Thyroid gland (tissue), 4 donors: ENCODE measurements around the gene GPR155. TPM values are rescaled to one million over a fixed set of nuclear protein-coding genes. Genes with fewer than 3 reads are reported as not detected.
"Not testable (repeated sequence)": the region's sequence is repeated elsewhere in the genome, so short reads cannot be mapped to it uniquely, and the experiment has no call there.

Experiments used
- DNase-seq, 2 donors: peaks; one replicate each; pipeline ENCODE4 v3.0.0-alpha.2; 2019
- H3K27ac ChIP-seq, 3 donors: fragments of 200-600 bp; sonication (generic); 1 replicate in 2 of 3; 2 replicates in 1 of 3; pipeline ENCODE4 v1.5.1; 2016 to 2019; ENCODE audit warnings: mild to moderate bottlenecking in 1 of 3, moderate library complexity in 1 of 3
- H3K27me3 ChIP-seq: fragments of 200-600 bp; sonication (generic); one replicate; pipeline ENCODE4 v1.5.1; 2019
- H3K36me3 ChIP-seq, 2 donors: fragments of 200-600 bp; sonication (generic); one replicate each; pipeline ENCODE4 v1.5.1; 2016 to 2019
- H3K4me1 ChIP-seq, 2 donors: fragments of 200-600 bp; sonication (generic); one replicate each; pipeline ENCODE4 v1.5.1; 2017 to 2019
- H3K4me3 ChIP-seq, 3 donors: fragments of 200-600 bp; sonication (generic); replicated peaks in 1 of 3; 1 replicate in 2 of 3; 2 replicates in 1 of 3; pipeline ENCODE4 v1.5.1; 2016; ENCODE audit warnings: mild to moderate bottlenecking in 1 of 3
- H3K9me3 ChIP-seq: fragments of 200-600 bp; sonication (generic); one replicate; pipeline ENCODE4 v1.5.1; 2017
- CTCF ChIP-seq, 6 experiments: fragments of 200-600 bp in 3 of 6; fragments of 450-650 bp in 3 of 6; sonication (generic) in 3 of 6; IDR thresholded peaks; one replicate each; pipeline ENCODE4 v1.5.1; 2016 to 2019; ENCODE audit warnings: antibody characterized with exemption in 6 of 6, mild to moderate bottlenecking in 2 of 6, inconsistent platforms in 1 of 6, moderate library complexity in 1 of 6
- POLR2A ChIP-seq, 2 donors: fragments of 450-650 bp; IDR thresholded peaks; one replicate each; pipeline ENCODE4 v1.6.1; 2017; ENCODE audit warnings: antibody characterized with exemption in 2 of 2, mild to moderate bottlenecking in 2 of 2, moderate library complexity in 1 of 2
- WGBS, 2 donors: methylation state at CpG; one replicate each; pipeline ENCODE4 v1.1.5; 2017; 5-methylcytosine and 5-hydroxymethylcytosine counted together
- intact Hi-C: fragments of 100-400 bp; cut with DNase I; formaldehyde crosslinking; loops from one replicate; pipeline ENCODE4 v1.15.1; 2023
- total RNA-seq, 4 donors: library from RNA; depleted of rRNA; stranded (reverse); fragments of >200 nt; gene quantifications; one replicate each; pipeline ENCODE4 v1.2.3, GENCODE V29; 2016

The GPR155 gene
- total RNA-seq, 4 donors from 2014 or later: 7.1 to 10.9 (median 10.2) TPM

DNA sequence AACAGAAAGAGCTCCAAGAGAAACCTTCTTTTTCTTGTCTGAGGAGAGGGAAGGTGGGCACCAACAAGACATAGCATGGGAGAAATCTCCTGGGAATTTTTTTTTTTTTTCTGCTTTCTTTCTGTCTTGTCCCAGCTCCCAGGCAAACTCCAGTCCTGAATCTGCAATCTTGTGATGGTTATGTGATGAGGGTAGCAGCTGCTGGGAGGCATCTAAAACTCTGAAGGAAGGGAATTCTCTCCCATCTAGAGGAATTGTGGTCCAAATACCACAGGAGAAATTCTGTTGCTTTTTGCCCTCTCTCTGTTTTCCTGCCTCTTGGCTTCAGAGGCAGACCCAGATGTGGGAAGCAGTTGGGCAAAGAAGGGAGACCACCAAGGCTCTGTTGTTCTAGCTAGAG, 74.6 kb downstream of the GPR155 start:
- no peak for DNase-seq
- Histone ChIP-seq H3K27ac (no peak overlapping the region), H3K36me3 (peaks cover 0 to 3% of the 10 kb centered on the region in 2 donors), H3K9me3 (no peaks in the 10 kb centered on the region), H3K4me3 (no peak overlapping the region), H3K27me3 (no peaks in the 10 kb centered on the region), H3K4me1 (no peaks in the 10 kb centered on the region)
- TF ChIP-seq POLR2A (IDR thresholded peaks at IDR 0.05) (no peak), CTCF (IDR thresholded peaks at IDR 0.05) (no peak)
- intact Hi-C loops: no loop called here

GRCh38 chr2:174410039-174410438, 76.8 kb downstream of the GPR155 start:
- H3K9me3 ChIP-seq, H3K36me3 ChIP-seq, intact Hi-C loops, H3K4me1 ChIP-seq, H3K27me3 ChIP-seq, H3K27ac ChIP-seq, DNase-seq, H3K4me3 ChIP-seq: not testable (repeated sequence)
- WGBS, 2 donors: 97 to 98% methylated on average over 3 of the region's 31 CpGs

DNA sequence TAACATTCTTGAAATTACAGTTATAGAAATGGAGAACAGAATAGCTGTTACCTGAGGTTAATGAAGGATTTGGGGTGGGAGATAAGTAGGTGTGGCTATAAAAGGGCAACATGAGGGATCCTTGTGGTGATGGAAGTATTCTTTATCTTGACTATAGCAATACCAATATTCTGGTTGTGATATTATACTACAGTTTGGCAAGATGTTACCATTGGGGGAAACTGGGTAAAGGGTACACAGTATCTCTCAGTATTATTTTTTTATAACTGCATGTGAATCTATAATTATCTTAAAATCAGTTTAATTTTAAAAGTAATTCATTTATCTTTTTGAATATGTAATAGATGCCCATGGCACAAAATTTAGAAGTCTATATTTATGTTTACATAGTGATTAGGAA, 83.2 kb downstream of the GPR155 start:
- TF ChIP-seq POLR2A (IDR thresholded peaks at IDR 0.05) (no peak), CTCF (IDR thresholded peaks at IDR 0.05) (no peak)
- DNase-seq: no peak
- Histone ChIP-seq H3K27ac (no peak overlapping the region), H3K4me1 (peaks cover 0 to 5% of the 10 kb centered on the region in 2 donors), H3K9me3 (no peaks in the 10 kb centered on the region), H3K4me3 (no peak overlapping the region), H3K36me3 (no peaks in the 10 kb centered on the region), H3K27me3 (no peaks in the 10 kb centered on the region)
- intact Hi-C loops: no loop called here

DNA sequence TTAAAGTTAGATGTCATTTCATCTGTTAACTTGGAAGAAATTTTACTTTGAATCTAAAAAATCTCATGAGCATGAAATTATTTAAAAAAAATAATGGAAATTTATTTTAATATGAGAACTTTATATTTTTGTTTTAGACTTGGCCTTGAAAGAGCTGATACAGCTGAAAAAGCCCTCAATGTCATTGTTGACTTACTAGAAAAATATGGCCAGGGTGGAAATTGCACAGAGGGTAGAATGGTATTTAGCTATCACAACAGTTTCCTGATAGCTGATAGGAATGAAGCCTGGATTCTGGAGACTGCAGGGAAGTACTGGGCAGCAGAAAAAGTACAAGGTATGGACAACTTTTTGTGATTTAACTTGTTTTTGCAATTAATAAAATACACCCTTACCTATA, 86.0 kb downstream of the GPR155 start:
- no peak overlapping the region for H3K4me3 ChIP-seq
- no peaks in the 10 kb centered on the region for H3K27me3 ChIP-seq
- H3K4me1 ChIP-seq: peaks cover 0 to 5% of the 10 kb centered on the region in 2 donors
- no peaks in the 10 kb centered on the region for H3K36me3 ChIP-seq
- intact Hi-C loops: no loop called here
- TF ChIP-seq CTCF (IDR thresholded peaks at IDR 0.05) (no peak), POLR2A (IDR thresholded peaks at IDR 0.05) (no peak)
- H3K27ac ChIP-seq: peak overlapping the region in 2 of 3 donors; percentile 6 to 39
- no peaks in the 10 kb centered on the region for H3K9me3 ChIP-seq
- DNase-seq: no peak

- Histone ChIP-seq H3K4me1 (peaks cover 6 to 12% of the 10 kb centered on the region in 2 donors), H3K4me3 (no peak overlapping the region), H3K36me3 (no peaks in the 10 kb centered on the region), H3K27me3 (no peaks in the 10 kb centered on the region), H3K27ac (no peak overlapping the region), H3K9me3 (no peaks in the 10 kb centered on the region)
- WGBS, 2 donors: 91 to 93% methylated on average over 1 of the region's 1 CpG
- intact Hi-C loops: no loop called here
- TF ChIP-seq CTCF (IDR thresholded peaks at IDR 0.05) (no peak), POLR2A (IDR thresholded peaks at IDR 0.05) (no peak)
- DNase-seq: no peak
Observed at GRCh38 chr2:174399171-174399570, 87.7 kb downstream of the GPR155 start.

GRCh38 chr2:174397773-174398172, 89.1 kb downstream of the GPR155 start:
- no peaks in the 10 kb centered on the region for H3K27me3 ChIP-seq
- H3K4me1 ChIP-seq: peaks cover 16 to 19% of the 10 kb centered on the region in 2 donors
- no peak overlapping the region for H3K4me3 ChIP-seq
- WGBS, 2 donors: 83 to 85% methylated on average over 3 of the region's 3 CpGs
- no peak for TF ChIP-seq POLR2A (IDR thresholded peaks at IDR 0.05)
- no peak for TF ChIP-seq CTCF (IDR thresholded peaks at IDR 0.05)
- intact Hi-C loops: no loop called here
- no peak overlapping the region for H3K27ac ChIP-seq
- no peak for DNase-seq
- no peaks in the 10 kb centered on the region for H3K36me3 ChIP-seq
- H3K9me3 ChIP-seq: no peaks in the 10 kb centered on the region
